ENCODE data around the gene RAB3GAP1.

The RAB3GAP1 gene

DNA sequence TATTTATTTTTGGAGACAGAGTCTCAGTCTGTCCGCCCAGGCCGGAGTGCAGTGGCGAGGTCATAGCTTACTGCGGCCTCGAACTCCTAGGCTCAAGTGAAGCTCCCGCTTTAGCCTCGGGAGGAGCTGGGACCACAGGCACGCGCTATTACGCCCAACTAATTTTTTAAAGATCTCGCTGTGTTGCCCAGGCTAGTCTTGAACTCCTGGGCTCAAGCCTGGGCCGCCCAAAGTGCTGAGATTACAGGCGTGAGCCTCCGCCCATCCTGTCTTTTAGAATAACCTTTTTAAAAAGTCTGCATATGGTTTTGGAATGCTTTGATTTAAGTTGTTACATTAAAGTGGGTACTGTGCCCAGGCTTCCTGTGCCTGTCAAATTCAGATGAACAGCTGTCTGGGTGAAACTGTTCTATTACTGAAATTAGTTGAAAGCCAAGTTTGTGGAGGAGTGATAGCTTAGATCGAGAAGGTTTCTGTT, 944 bp downstream of the RAB3GAP1 start:
- Histone ChIP-seq H3K27me3 (replicated peaks; ENCODE audit: insufficient read depth, low read length) (no peaks in the 10 kb centered on the region), H3K36me3 (replicated peaks; ENCODE audit: insufficient read depth, low read length) (no peaks in the 10 kb centered on the region; the same call in 1 of the 2 replicates), H3K9me2 (replicated peaks; ENCODE audit: insufficient read depth, low read length) (no peaks in the 10 kb centered on the region), H3K4me2 (ENCODE audit: low read depth, low read length) (peak overlapping the region; percentile 81), H3K4me1 (ENCODE audit: low read length) (peaks cover 18% of the 10 kb centered on the region), H2AFZ (ENCODE audit: low read length) (0 out of 2 replicates have a peak overlapping the region, but pooled peaks have one; percentile 87), H3K79me2 (ENCODE audit: low read length) (peaks cover 58% of the 10 kb centered on the region), H3K9ac (ENCODE audit: low read length) (peak overlapping the region; percentile 95; the same call in 1 of the 2 replicates), H3K27ac (ENCODE audit: low read length) (peak overlapping the region; percentile 96; the same call in 1 of the 2 replicates), H3F3A (ENCODE audit: insufficient read depth, low read length) (peaks cover 17% of the 10 kb centered on the region), H3K4me3 (ENCODE audit: low read length) (peak overlapping the region; percentile 95), H4K20me1 (ENCODE audit: insufficient read depth, low read length) (peaks cover 3% of the 10 kb centered on the region; the same call in 1 of the 2 replicates), H3K9me3 (replicated peaks; ENCODE audit: insufficient read depth, low read length) (no peaks in the 10 kb centered on the region)
- no peak for DNase-seq
- TF ChIP-seq EZH2phosphoT487 (IDR thresholded peaks at IDR 0.05; ENCODE audit: low read length) (no peak), EZH2 (optimal IDR thresholded peaks at IDR 0.05; ENCODE audit: low read depth, low read length) (no peak)
- TF ChIP-seq, protein P1, sequence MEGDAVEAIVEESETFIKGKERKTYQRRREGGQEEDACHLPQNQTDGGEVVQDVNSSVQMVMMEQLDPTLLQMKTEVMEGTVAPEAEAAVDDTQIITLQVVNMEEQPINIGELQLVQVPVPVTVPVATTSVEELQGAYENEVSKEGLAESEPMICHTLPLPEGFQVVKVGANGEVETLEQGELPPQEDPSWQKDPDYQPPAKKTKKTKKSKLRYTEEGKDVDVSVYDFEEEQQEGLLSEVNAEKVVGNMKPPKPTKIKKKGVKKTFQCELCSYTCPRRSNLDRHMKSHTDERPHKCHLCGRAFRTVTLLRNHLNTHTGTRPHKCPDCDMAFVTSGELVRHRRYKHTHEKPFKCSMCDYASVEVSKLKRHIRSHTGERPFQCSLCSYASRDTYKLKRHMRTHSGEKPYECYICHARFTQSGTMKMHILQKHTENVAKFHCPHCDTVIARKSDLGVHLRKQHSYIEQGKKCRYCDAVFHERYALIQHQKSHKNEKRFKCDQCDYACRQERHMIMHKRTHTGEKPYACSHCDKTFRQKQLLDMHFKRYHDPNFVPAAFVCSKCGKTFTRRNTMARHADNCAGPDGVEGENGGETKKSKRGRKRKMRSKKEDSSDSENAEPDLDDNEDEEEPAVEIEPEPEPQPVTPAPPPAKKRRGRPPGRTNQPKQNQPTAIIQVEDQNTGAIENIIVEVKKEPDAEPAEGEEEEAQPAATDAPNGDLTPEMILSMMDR (IDR thresholded peaks at IDR 0.05; ENCODE audit: low read length), result no peak

- Histone ChIP-seq H3K27ac (ENCODE audit: low read length) (no peak overlapping the region), H4K20me1 (ENCODE audit: insufficient read depth, low read length) (peaks cover 3% of the 10 kb centered on the region; the same call in 1 of the 2 replicates), H3K9ac (ENCODE audit: low read length) (no peak overlapping the region), H3K79me2 (ENCODE audit: low read length) (peaks cover 75% of the 10 kb centered on the region), H3K4me3 (ENCODE audit: low read length) (no peak overlapping the region), H2AFZ (ENCODE audit: low read length) (no peak overlapping the region), H3K27me3 (replicated peaks; ENCODE audit: insufficient read depth, low read length) (no peaks in the 10 kb centered on the region), H3K9me2 (replicated peaks; ENCODE audit: insufficient read depth, low read length) (no peaks in the 10 kb centered on the region), H3F3A (ENCODE audit: insufficient read depth, low read length) (peaks cover 17% of the 10 kb centered on the region), H3K36me3 (replicated peaks; ENCODE audit: insufficient read depth, low read length) (peaks cover 3% of the 10 kb centered on the region; the same call in 1 of the 2 replicates), H3K9me3 (replicated peaks; ENCODE audit: insufficient read depth, low read length) (no peaks in the 10 kb centered on the region), H3K4me1 (ENCODE audit: low read length) (peaks cover 18% of the 10 kb centered on the region), H3K4me2 (ENCODE audit: low read depth, low read length) (no peak overlapping the region)
- TF ChIP-seq EZH2 (optimal IDR thresholded peaks at IDR 0.05; ENCODE audit: low read depth, low read length), result no peak
- TF ChIP-seq EZH2phosphoT487 (IDR thresholded peaks at IDR 0.05; ENCODE audit: low read length), result no peak
- TF ChIP-seq, protein P1 (IDR thresholded peaks at IDR 0.05; ENCODE audit: low read length), result no peak
- no peak for DNase-seq
These were observed 3.2 kb downstream of the RAB3GAP1 start for GRCh38 chr2:135055182-135055786.

- peaks cover 3% of the 10 kb centered on the region; the same call in 1 of the 2 replicates for H4K20me1 ChIP-seq (ENCODE audit: insufficient read depth, low read length)
- DNase-seq, result no peak
- H3K9me2 ChIP-seq (replicated peaks; ENCODE audit: insufficient read depth, low read length), result no peaks in the 10 kb centered on the region
- H2AFZ ChIP-seq (ENCODE audit: low read length), result no peak overlapping the region
- peaks cover 18% of the 10 kb centered on the region for H3K4me1 ChIP-seq (ENCODE audit: low read length)
- no peak overlapping the region for H3K4me3 ChIP-seq (ENCODE audit: low read length)
- H3F3A ChIP-seq (ENCODE audit: insufficient read depth, low read length), result peaks cover 15% of the 10 kb centered on the region
- peaks cover 87% of the 10 kb centered on the region for H3K79me2 ChIP-seq (ENCODE audit: low read length)
- peaks cover 10% of the 10 kb centered on the region; the same call in 1 of the 2 replicates for H3K36me3 ChIP-seq (replicated peaks; ENCODE audit: insufficient read depth, low read length)
- no peak overlapping the region for H3K9ac ChIP-seq (ENCODE audit: low read length)
- no peak overlapping the region; the same call in 1 of the 2 replicates for H3K27ac ChIP-seq (ENCODE audit: low read length)
- H3K9me3 ChIP-seq (replicated peaks; ENCODE audit: insufficient read depth, low read length), result no peaks in the 10 kb centered on the region
- TF ChIP-seq EZH2phosphoT487 (IDR thresholded peaks at IDR 0.05; ENCODE audit: low read length), result no peak
- H3K27me3 ChIP-seq (replicated peaks; ENCODE audit: insufficient read depth, low read length), result no peaks in the 10 kb centered on the region
- no peak overlapping the region for H3K4me2 ChIP-seq (ENCODE audit: low read depth, low read length)
These were observed 4.7 kb downstream of the RAB3GAP1 start for GRCh38 chr2:135056790-135057189.

- Histone ChIP-seq H3K9me2 (replicated peaks; ENCODE audit: insufficient read depth, low read length) (no peaks in the 10 kb centered on the region), H2AFZ (ENCODE audit: low read length) (no peak overlapping the region), H3K36me3 (replicated peaks; ENCODE audit: insufficient read depth, low read length) (peaks cover 10% of the 10 kb centered on the region; the same call in 1 of the 2 replicates), H3K9ac (ENCODE audit: low read length) (no peak overlapping the region), H3K4me1 (ENCODE audit: low read length) (peaks cover 5% of the 10 kb centered on the region; the same call in 1 of the 2 replicates), H3K27me3 (replicated peaks; ENCODE audit: insufficient read depth, low read length) (no peaks in the 10 kb centered on the region), H3F3A (ENCODE audit: insufficient read depth, low read length) (no peaks in the 10 kb centered on the region), H3K4me3 (ENCODE audit: low read length) (no peak overlapping the region), H3K27ac (ENCODE audit: low read length) (no peak overlapping the region), H3K9me3 (replicated peaks; ENCODE audit: insufficient read depth, low read length) (no peaks in the 10 kb centered on the region), H3K4me2 (ENCODE audit: low read depth, low read length) (no peak overlapping the region), H4K20me1 (ENCODE audit: insufficient read depth, low read length) (peaks cover 3% of the 10 kb centered on the region; the same call in 1 of the 2 replicates), H3K79me2 (ENCODE audit: low read length) (peaks cover 87% of the 10 kb centered on the region)
- TF ChIP-seq, protein P1 (IDR thresholded peaks at IDR 0.05; ENCODE audit: low read length), result no peak
- TF ChIP-seq EZH2phosphoT487 (IDR thresholded peaks at IDR 0.05; ENCODE audit: low read length), result no peak
- TF ChIP-seq EZH2 (optimal IDR thresholded peaks at IDR 0.05; ENCODE audit: low read depth, low read length), result no peak
- no peak for DNase-seq
These were observed 7.5 kb downstream of the RAB3GAP1 start for GRCh38 chr2:135059577-135059976.
